Measurements from ENCODE around the gene AXIN1. TPM values are rescaled to one million over a fixed set of nuclear protein-coding genes. Genes with fewer than 3 reads are reported as not detected.

AXIN1 gene
- total RNA-seq, 1 experiment from 2014 or later = 26.9 TPM

- intact Hi-C loops (cut with micrococcal nuclease) = no loop called here
- POLR2A ChIA-PET (ENCODE audit: unreplicated experiment) = no interaction called here
- Histone ChIP-seq H3K4me2 (ENCODE audit: low read length) (no peak overlapping the region), H3K4me1 (ENCODE audit: insufficient read depth, low read length) (no peaks in the 10 kb centered on the region), H3K79me2 (ENCODE audit: low read length) (peaks cover 75% of the 10 kb centered on the region), H3K36me3 (ENCODE audit: low read depth, low read length) (no peaks in the 10 kb centered on the region), H3K4me3 (ENCODE audit: low read length) (no peak overlapping the region), H3K9ac (ENCODE audit: low read length) (no peak overlapping the region), H3K27ac (ENCODE audit: low read length) (no peak overlapping the region), H3K9me2 (replicated peaks; ENCODE audit: low read length) (no peaks in the 10 kb centered on the region), H4K20me1 (ENCODE audit: low read length) (peaks cover 11% of the 10 kb centered on the region; the same call in 1 of the 2 replicates), H3K27me3 (ENCODE audit: low read length) (no peaks in the 10 kb centered on the region), H2AFZ (ENCODE audit: low read length) (no peak overlapping the region), H3K9me3 (ENCODE audit: low read length) (no peaks in the 10 kb centered on the region), H3F3A (ENCODE audit: low read length, unreplicated experiment) (no peaks in the 10 kb centered on the region)
- CTCF ChIA-PET = no interaction called here
- no TSS peak for BruUV-seq (replicated peaks)
- no peak for ATAC-seq
- no peak for DNase-seq
- TF ChIP-seq EZH2 (IDR thresholded peaks at IDR 0.05; ENCODE audit: low read length, unreplicated experiment) (no peak), CTCF (conservative IDR thresholded peaks at IDR 0.05; ENCODE audit: low read depth, low read length) (no peak), EZH2phosphoT487 (IDR thresholded peaks at IDR 0.05; ENCODE audit: borderline replicate concordance, low read length) (no peak)
These were observed 12.0 kb downstream of the AXIN1 start for GRCh38 chr16:340370-341091.

GRCh38 chr16:339680-340079, 12.8 kb downstream of the AXIN1 start:
- Histone ChIP-seq H2AFZ (ENCODE audit: low read length) (no peak overlapping the region), H3K9me2 (replicated peaks; ENCODE audit: low read length) (no peaks in the 10 kb centered on the region), H3K9ac (ENCODE audit: low read length) (no peak overlapping the region), H3K4me3 (ENCODE audit: low read length) (no peak overlapping the region), H3K4me2 (ENCODE audit: low read length) (no peak overlapping the region), H3K27me3 (ENCODE audit: low read length) (no peaks in the 10 kb centered on the region), H3F3A (ENCODE audit: low read length, unreplicated experiment) (no peaks in the 10 kb centered on the region), H3K79me2 (ENCODE audit: low read length) (peaks cover 77% of the 10 kb centered on the region), H3K4me1 (ENCODE audit: insufficient read depth, low read length) (no peaks in the 10 kb centered on the region), H4K20me1 (ENCODE audit: low read length) (peaks cover 11% of the 10 kb centered on the region; the same call in 1 of the 2 replicates), H3K27ac (ENCODE audit: low read length) (no peak overlapping the region), H3K9me3 (ENCODE audit: low read length) (no peaks in the 10 kb centered on the region), H3K36me3 (ENCODE audit: low read depth, low read length) (no peaks in the 10 kb centered on the region)
- POLR2A ChIA-PET (ENCODE audit: unreplicated experiment) = no interaction called here
- DNase-seq = no peak
- CTCF ChIA-PET = no interaction called here
- no TSS peak for BruUV-seq (replicated peaks)
- ATAC-seq = no peak
- intact Hi-C loops (cut with micrococcal nuclease) = no loop called here
- TF ChIP-seq EZH2phosphoT487 (IDR thresholded peaks at IDR 0.05; ENCODE audit: borderline replicate concordance, low read length) = no peak
- no peak for TF ChIP-seq CTCF (conservative IDR thresholded peaks at IDR 0.05; ENCODE audit: low read depth, low read length)
- no peak for TF ChIP-seq EZH2 (IDR thresholded peaks at IDR 0.05; ENCODE audit: low read length, unreplicated experiment)

- Histone ChIP-seq H3K9me2 (replicated peaks; ENCODE audit: low read length) (no peaks in the 10 kb centered on the region), H3K27me3 (ENCODE audit: low read length) (no peaks in the 10 kb centered on the region), H3K79me2 (ENCODE audit: low read length) (peaks cover 79% of the 10 kb centered on the region), H3K4me2 (ENCODE audit: low read length) (no peak overlapping the region), H4K20me1 (ENCODE audit: low read length) (peaks cover 14% of the 10 kb centered on the region; the same call in 1 of the 2 replicates), H3K9ac (ENCODE audit: low read length) (no peak overlapping the region), H3K4me1 (ENCODE audit: insufficient read depth, low read length) (no peaks in the 10 kb centered on the region), H2AFZ (ENCODE audit: low read length) (no peak overlapping the region), H3K9me3 (ENCODE audit: low read length) (no peaks in the 10 kb centered on the region), H3F3A (ENCODE audit: low read length, unreplicated experiment) (no peaks in the 10 kb centered on the region), H3K27ac (ENCODE audit: low read length) (no peak overlapping the region), H3K36me3 (ENCODE audit: low read depth, low read length) (no peaks in the 10 kb centered on the region), H3K4me3 (ENCODE audit: low read length) (no peak overlapping the region)
- TF ChIP-seq EZH2phosphoT487 (IDR thresholded peaks at IDR 0.05; ENCODE audit: borderline replicate concordance, low read length) (no peak), CTCF (conservative IDR thresholded peaks at IDR 0.05; ENCODE audit: low read depth, low read length) (no peak), EZH2 (IDR thresholded peaks at IDR 0.05; ENCODE audit: low read length, unreplicated experiment) (no peak)
- POLR2A ChIA-PET (ENCODE audit: unreplicated experiment) = no interaction called here
- intact Hi-C loops (cut with micrococcal nuclease) = no loop called here
- CTCF ChIA-PET = no interaction called here
- BruUV-seq (replicated peaks) = no TSS peak
- ATAC-seq (no peak), DNase-seq (no peak)
These were observed 14.4 kb downstream of the AXIN1 start for GRCh38 chr16:337975-338575.

All from PC-3 (cell line).